Measurements from ENCODE around the gene SPHK2. TPM values are rescaled to one million over a fixed set of nuclear protein-coding genes. Genes with fewer than 3 reads are reported as not detected.

SPHK2 gene
- total and polyA plus RNA-seq, 2 experiments from 2014 or later, result 7.2 to 9.9 TPM

GRCh38 chr19:48648134-48648533 lies 28.8 kb downstream of the SPHK2 start:
- in situ Hi-C loops (cut with MboI), result no loop called here

GRCh38 chr19:48650974-48651682 lies 31.8 kb downstream of the SPHK2 start:
- Histone ChIP-seq H3K4me2 (ENCODE audit: unreplicated experiment) (no peak overlapping the region), H3K9me3 (ENCODE audit: low read depth) (no peaks in the 10 kb centered on the region), H3K9ac (no peak overlapping the region), H3K36me3 (ENCODE audit: low read depth) (no peaks in the 10 kb centered on the region), H3K9me2 (ENCODE audit: insufficient read depth) (no peaks in the 10 kb centered on the region), H3K4me1 (ENCODE audit: insufficient read depth) (0 out of 2 replicates have a peak, but pooled peaks cover 5% of the 10 kb centered on the region), H3K27me3 (replicated peaks; ENCODE audit: insufficient read depth) (no peaks in the 10 kb centered on the region), H3K27ac (no peak overlapping the region), H3F3A (ENCODE audit: insufficient read depth) (peaks cover under 1% of the 10 kb centered on the region; the same call in 1 of the 2 replicates), H3K79me2 (ENCODE audit: insufficient read depth) (no peaks in the 10 kb centered on the region), H4K20me1 (ENCODE audit: insufficient read depth) (no peaks in the 10 kb centered on the region), H2AFZ (no peak overlapping the region), H3K4me3 (no peak overlapping the region)
- in situ Hi-C loops (cut with MboI), result no loop called here
- DNase-seq, result no peak
- TF ChIP-seq EZH2 (IDR thresholded peaks at IDR 0.05; ENCODE audit: insufficient read depth, poor library complexity, severe bottlenecking) (no peak), EZH2phosphoT487 (IDR thresholded peaks at IDR 0.05; ENCODE audit: insufficient read depth, low read depth) (no peak)
- WGBS, 2 experiments (ENCODE audit: low coverage in 1 of 2, low lambda C conversion rate in 2 of 2, missing lambda C conversion rate in 2 of 2), result 89 to 91% methylated on average over 12 of the region's 12 CpGs

More at GRCh38 chr19:48648134-48648533, 28.8 kb downstream of the SPHK2 start:
- Histone ChIP-seq H3K4me3 (no peak overlapping the region), H4K20me1 (ENCODE audit: insufficient read depth) (no peaks in the 10 kb centered on the region), H3K4me1 (ENCODE audit: insufficient read depth) (0 out of 2 replicates have a peak, but pooled peaks cover 17% of the 10 kb centered on the region), H3K9ac (no peak overlapping the region), H3K27me3 (replicated peaks; ENCODE audit: insufficient read depth) (no peaks in the 10 kb centered on the region), H3K4me2 (ENCODE audit: unreplicated experiment) (no peak overlapping the region), H3K27ac (no peak overlapping the region), H3F3A (ENCODE audit: insufficient read depth) (peaks cover 7% of the 10 kb centered on the region; the same call in 1 of the 2 replicates), H3K9me2 (ENCODE audit: insufficient read depth) (no peaks in the 10 kb centered on the region), H3K36me3 (ENCODE audit: low read depth) (no peaks in the 10 kb centered on the region), H2AFZ (no peak overlapping the region), H3K9me3 (ENCODE audit: low read depth) (no peaks in the 10 kb centered on the region), H3K79me2 (ENCODE audit: insufficient read depth) (no peaks in the 10 kb centered on the region)
- WGBS, 2 experiments (ENCODE audit: low coverage in 1 of 2, low lambda C conversion rate in 2 of 2, missing lambda C conversion rate in 2 of 2), result 89 to 98% methylated on average over 2 of the region's 2 CpGs
- no peak for TF ChIP-seq EZH2 (IDR thresholded peaks at IDR 0.05; ENCODE audit: insufficient read depth, poor library complexity, severe bottlenecking)
- no peak for DNase-seq

DNA sequence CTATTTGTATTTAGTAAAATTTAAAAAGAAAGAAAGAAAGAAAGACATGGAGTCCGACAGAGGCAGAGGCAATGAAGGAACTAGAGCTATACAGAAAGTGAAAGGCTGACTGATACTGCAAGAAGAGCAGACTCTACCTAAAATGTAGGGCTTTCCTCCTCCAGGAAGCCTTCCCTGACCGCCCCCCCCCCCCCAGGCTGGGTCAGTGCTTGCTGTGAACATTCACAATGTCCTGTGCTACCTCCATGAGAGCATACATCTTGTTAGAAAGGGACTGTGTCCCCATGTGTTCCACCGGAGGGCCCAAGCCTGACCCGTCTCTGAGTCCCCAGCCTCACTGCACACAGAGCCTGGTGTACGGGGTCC lies 32.4 kb downstream of the SPHK2 start:
- no peak overlapping the region for H3K4me2 ChIP-seq (ENCODE audit: unreplicated experiment)
- no peak overlapping the region for H3K27ac ChIP-seq
- DNase-seq, result no peak
- H4K20me1 ChIP-seq (ENCODE audit: insufficient read depth), result no peaks in the 10 kb centered on the region
- WGBS, 2 experiments (ENCODE audit: low coverage in 1 of 2, low lambda C conversion rate in 2 of 2, missing lambda C conversion rate in 2 of 2), result 61 to 69% methylated on average over 5 of the region's 5 CpGs
- no peak overlapping the region for H2AFZ ChIP-seq
- TF ChIP-seq EZH2phosphoT487 (IDR thresholded peaks at IDR 0.05; ENCODE audit: insufficient read depth, low read depth) (no peak), EZH2 (IDR thresholded peaks at IDR 0.05; ENCODE audit: insufficient read depth, poor library complexity, severe bottlenecking) (no peak)
- H3K9me2 ChIP-seq (ENCODE audit: insufficient read depth), result no peaks in the 10 kb centered on the region
- no peak overlapping the region for H3K9ac ChIP-seq
- peaks cover 2% of the 10 kb centered on the region; the same call in 1 of the 2 replicates for H3F3A ChIP-seq (ENCODE audit: insufficient read depth)
- in situ Hi-C loops (cut with MboI), result no loop called here
- no peaks in the 10 kb centered on the region for H3K36me3 ChIP-seq (ENCODE audit: low read depth)
- no peaks in the 10 kb centered on the region for H3K79me2 ChIP-seq (ENCODE audit: insufficient read depth)
- no peaks in the 10 kb centered on the region for H3K9me3 ChIP-seq (ENCODE audit: low read depth)
- H3K4me1 ChIP-seq (ENCODE audit: insufficient read depth), result peaks cover 6% of the 10 kb centered on the region; the same call in 1 of the 2 replicates
- no peaks in the 10 kb centered on the region for H3K27me3 ChIP-seq (replicated peaks; ENCODE audit: insufficient read depth)
- no peak overlapping the region for H3K4me3 ChIP-seq

DNA sequence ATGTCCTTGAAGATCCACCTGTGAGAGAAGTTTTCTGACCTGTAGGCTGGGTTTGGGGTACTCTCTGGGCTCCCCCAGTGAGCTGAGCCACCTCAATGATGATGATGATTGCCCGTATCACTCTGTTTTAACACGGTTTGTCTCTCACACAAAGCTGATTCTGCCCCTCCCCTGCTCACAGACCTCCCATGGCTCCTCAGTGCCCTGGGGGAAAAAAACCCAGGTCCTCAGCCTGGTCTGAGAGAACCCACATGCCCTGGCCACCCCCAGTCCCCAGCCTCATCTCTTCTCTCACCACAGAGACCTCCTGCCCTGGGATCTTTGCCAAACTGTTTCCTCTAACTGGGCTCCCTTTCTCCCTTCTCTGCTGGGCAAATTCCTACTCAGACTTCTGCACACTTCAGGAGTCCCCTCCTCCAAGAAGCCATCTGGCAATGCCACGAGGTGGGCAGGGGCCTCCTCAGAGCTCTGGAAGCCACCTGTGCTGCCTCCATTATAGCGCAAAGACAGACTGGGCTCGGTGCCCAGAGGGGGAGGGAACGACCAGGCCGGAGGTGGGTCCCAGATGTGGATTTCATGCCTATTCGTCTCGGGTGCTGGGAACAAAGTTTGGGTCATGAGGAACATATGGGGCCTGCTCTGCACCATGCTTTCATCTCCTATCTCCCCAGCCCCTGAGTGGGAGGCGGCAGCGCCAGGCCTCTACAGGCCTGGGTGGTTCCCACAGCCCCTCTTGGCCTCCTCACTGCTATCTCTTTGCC lies 35.2 kb downstream of the SPHK2 start:
- in situ Hi-C loops (cut with MboI), result no loop called here
- 33 to 35% methylated on average over 11 of the region's 11 CpGs for WGBS, 2 experiments (ENCODE audit: low coverage in 1 of 2, low lambda C conversion rate in 2 of 2, missing lambda C conversion rate in 2 of 2)
- Histone ChIP-seq H3K27ac (no peak overlapping the region), H2AFZ (no peak overlapping the region), H3F3A (ENCODE audit: insufficient read depth) (peaks cover 18% of the 10 kb centered on the region), H3K9me3 (ENCODE audit: low read depth) (no peaks in the 10 kb centered on the region), H3K27me3 (replicated peaks; ENCODE audit: insufficient read depth) (no peaks in the 10 kb centered on the region), H3K36me3 (ENCODE audit: low read depth) (no peaks in the 10 kb centered on the region), H3K9ac (no peak overlapping the region), H3K4me2 (ENCODE audit: unreplicated experiment) (no peak overlapping the region), H4K20me1 (ENCODE audit: insufficient read depth) (no peaks in the 10 kb centered on the region), H3K9me2 (ENCODE audit: insufficient read depth) (no peaks in the 10 kb centered on the region), H3K4me3 (no peak overlapping the region), H3K4me1 (ENCODE audit: insufficient read depth) (peaks cover 8% of the 10 kb centered on the region; the same call in 1 of the 2 replicates), H3K79me2 (ENCODE audit: insufficient read depth) (no peaks in the 10 kb centered on the region)
- TF ChIP-seq EZH2phosphoT487 (IDR thresholded peaks at IDR 0.05; ENCODE audit: insufficient read depth, low read depth), result no peak
- no peak for TF ChIP-seq EZH2 (IDR thresholded peaks at IDR 0.05; ENCODE audit: insufficient read depth, poor library complexity, severe bottlenecking)
- DNase-seq, result no peak

Measured in GM23248 (cell line).